GM19240 (cell line): Measurements from ENCODE around the gene KRT33B.

Experiments used
- DNase-seq: peaks from one replicate; pipeline ENCODE4 v3.0.0; 2011; ENCODE audit warnings: low spot score; ENCODE audit not compliant: insufficient read length

KRT33B gene

DNA sequence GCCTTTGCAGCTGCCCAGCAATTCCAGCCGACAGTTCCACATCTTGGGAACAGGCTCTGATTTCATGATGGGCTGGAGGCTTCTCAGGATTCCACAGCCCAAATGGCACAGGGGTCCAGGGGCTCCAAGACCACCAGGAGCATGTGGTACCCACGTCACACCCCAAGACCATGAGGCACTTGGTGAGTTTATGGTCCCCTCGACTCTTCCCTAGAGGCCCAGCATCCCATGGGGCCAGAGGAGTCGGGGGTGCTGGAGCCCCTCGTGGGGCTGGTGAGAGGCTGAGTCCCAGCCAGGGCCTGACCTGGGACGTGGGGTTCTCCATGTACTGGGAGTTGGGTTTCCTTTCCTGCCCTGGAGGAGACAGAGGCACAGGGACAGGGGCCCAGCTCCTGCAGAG lies 44.0 kb downstream of the KRT33B start:
- DNase-seq: no peak

DNA sequence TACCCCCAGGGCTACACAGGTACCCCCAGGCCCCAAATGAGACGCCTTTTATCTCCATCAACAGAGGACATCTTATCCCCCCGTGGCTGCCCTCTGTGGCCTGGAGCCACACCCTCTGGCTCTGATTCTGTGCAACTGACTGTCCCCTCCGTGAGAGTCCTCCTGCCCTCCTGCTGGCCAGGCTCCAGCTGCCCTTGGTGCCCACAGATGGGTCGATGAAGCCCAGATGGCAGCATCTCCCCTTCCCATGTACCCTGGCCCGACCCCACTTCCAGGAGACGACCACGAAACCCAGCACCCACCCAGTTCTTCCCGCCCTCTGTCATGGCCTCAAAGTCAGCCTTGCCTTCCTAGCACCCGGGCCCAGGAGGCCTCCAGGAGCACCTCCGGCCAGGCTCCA lies 44.5 kb downstream of the KRT33B start:
- DNase-seq: no peak

DNA sequence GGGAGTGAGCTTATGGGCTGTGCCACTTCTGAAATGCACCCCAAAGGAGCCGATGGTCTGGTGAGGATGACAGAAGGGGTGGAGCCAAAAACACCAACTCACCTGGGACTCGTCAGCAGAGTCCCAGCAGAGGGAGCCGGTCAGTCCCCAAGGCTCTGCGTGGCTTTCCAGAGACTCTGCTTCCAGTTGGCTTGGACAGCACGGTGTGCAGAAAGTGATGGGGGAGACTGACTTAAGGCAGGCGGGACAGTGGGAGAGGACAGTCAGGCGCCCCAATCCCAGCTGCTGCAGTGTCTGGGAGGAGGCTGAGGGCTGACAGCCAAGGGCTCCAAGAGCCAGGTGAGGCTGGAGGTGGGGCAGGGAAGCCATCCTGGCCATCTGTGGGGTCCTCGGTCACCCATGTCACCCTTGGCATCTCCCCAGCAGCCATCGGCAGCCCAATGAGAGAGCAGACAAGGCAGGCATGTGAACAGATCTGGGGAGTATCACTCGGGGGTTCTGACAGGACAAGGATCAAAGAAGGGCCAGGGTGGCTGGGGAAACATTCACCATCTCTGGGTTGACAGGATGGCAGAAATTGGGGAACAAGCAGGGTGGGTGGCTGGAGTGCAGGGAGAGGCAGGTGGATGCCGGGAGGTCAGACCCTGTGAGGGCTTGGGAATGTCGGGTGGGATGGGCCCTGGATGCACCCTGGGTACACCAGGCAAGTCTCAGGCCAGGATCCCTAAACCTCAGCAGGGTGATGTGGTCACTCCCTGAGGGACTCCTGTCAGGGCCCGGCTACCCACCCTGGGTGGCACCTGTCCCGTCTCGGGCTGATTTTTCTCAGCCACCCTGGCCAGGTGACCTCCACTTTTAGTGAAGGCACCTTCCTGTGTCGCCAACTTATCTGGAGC lies 45.2 kb downstream of the KRT33B start:
- no peak for DNase-seq

DNA sequence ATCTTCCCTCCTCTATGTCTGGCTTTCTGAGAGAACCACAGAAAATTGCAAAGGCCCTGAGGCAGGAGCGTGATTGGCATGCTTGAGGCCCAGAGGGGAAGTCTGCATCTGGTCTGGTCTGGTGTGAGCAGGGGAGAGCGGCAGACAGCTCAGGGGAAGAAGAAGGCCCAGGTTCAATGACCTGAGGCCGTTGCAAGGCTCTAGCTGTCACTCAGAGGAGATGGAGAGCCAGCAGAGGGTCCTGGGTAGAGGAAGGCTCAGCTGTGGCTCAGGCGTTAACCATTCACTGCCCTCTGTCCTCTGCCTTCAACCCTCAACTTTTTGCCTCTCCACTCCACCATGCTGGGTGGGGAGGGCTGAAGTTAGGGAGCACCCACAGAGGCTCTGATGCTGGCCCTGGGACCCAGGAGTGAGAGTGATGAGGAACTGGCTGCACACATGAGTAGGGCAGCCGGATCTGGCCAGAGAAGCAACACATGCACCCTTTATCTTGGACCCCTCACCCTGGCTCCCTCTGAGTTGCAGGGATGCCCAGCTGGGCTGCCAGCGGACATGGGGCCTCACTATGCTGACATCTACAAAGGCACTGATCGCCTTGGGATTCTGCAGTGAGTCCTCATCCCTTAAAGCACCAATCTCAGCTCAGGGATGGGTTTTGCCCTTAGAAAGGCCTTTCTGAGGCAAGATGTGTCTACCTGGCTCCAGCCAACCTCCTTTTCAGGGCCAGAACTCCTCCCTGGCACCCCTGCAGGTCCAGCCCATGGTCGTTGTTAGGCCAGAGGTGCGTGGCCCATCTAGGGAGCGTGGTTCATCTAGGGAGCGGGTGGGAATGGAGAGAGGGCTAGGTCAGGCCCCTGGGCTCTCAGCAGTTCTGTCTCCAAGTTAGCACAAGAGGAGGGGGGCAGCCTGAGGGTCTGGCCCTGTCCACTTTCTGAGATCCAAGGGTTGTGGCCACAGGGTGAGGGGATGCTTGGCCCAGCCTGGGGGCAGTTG lies 46.4 kb downstream of the KRT33B start:
- no peak for DNase-seq

DNA sequence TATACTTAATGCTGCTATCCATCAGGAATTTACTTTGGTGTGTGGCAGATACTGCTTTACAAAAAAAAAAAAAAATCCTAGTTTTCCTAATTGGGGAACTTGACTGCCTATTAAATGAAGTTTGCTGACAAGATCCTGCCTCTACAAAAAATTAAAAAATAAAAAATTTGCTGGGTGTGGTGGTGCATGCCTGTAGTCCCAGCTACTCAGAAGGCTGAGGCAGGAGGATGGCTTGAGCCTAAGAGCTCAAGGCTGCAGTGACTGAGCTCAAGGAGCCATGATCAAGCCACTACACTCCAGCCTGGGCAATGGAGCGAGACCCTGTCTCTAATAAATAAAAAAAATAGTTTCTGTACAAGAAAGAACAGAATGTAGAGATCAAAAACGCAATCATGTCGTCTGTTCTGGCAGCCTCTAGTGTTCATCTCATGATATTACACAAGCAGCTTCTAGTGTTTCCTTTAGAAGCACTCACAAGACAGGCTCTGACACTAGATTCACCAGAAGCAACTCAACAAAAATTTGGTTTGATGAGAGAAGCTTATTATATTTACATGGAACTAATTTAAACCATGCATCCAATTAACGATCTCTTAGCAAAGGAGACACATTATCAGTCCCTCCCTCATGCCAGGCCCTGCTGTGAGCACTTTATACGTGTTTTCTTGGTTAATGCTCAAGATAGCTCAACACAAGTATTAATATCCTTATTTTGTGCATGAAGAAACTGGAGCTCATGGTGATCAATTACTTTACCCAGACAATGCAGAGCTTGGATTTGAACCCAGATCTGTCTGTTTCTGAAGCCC lies 47.3 kb downstream of the KRT33B start:
- DNase-seq: no peak

DNA sequence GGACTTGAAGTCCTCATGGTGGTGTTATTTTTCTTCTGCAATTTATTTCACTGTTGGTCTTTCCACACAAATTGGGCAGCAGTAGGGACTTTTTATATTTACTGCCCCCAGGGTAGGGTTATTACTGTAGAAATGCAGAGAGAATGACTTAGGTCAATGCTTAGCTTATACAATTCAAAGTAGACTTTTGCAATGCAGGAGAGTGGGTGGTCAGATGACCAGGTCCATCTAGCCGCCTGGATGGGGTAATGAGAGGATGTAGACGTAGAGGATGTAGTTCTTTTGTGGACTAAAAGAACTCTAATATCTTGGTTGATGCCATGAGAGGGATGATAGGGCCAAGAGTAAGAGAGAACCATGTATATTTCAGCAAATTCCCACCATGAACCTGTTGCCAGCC lies 51.4 kb downstream of the KRT33B start:
- no peak for DNase-seq

DNA sequence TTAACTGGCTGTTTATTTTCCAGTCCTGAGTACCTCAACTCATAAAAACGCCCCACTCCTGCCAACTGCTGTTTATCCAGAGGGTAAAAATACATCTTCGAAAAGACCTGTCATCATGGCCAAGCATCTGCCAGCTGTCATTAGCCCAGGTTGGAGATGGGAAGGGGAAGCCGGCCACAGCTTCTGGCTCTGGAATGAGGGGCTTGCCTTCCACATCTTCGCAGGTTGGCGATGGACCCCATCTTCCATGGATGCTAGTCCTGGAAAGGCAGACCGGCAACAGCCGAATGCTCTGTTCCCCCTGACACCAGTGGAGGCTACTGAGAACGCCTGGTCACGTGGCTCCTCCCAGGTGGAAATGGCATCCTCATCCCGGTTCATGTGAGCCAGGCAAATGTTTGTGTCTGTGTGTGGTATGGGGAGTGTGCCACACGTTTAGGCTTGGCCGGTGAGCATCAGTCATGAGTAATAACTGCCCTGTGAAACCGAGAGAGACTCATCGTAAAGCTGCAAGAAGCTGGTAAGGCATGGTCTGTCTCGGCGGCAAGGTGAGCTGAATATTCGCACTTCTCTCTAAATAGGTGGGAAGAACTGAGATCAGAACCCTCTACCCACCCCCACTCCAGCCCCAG lies 53.7 kb downstream of the KRT33B start:
- no peak for DNase-seq

DNA sequence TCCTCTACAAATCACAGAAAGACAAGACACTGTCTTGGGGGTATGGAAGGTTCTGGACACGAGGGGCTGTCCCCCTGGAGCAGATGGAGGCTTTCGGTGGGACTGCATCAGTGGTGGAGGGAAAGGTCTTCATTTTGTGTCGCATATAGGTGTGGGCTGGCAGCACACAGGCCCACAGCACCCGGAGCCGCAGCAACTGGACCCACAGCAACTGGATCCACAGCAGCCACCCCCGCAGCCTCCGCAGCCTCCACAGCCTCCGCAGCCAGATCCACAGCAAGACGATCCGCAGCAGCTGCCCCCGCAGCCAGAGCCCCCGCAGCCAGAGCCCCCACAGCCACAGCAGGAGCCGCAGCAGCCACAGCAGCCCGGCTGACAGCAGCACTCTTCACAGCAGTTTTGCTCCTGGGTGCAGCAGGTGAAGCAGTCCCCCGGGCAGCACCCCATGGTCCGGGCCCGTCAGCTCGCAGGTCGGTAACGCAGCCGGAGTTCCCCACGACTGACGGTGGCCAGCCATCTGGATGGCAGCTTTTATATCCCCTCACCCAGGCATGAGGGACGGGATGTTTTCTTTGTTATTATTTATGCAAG lies 54.3 kb downstream of the KRT33B start, which contains the start of gene KRTAP17-1:
TSS of gene KRTAP17-1 (minus strand) at position 507 of the 591 bp plus-strand sequence. CDS start at position 447, 60 bp downstream.
- DNase-seq: no peak
